Fibroblast of the aortic adventitia (primary cell): ENCODE measurements around the gene KLHL41. TPM values are rescaled to one million over a fixed set of nuclear protein-coding genes. Genes with fewer than 3 reads are reported as not detected.
A peak's percentile ranks its signal among the peaks of the same experiment; 100 is the strongest.

Source experiments
- DNase-seq: peaks from one replicate; pipeline ENCODE4 v3.0.0-alpha.2; 2010; ENCODE audit warnings: low read depth
- H3K4me3 ChIP-seq: 2 replicates; pipeline ENCODE4 v1.5.1; 2011; ENCODE audit warnings: low read depth, mild to moderate bottlenecking, control low read depth, low read length, moderate library complexity
- CTCF ChIP-seq: IDR thresholded peaks from 2 replicates; pipeline ENCODE4 v1.5.1; 2011; ENCODE audit warnings: mild to moderate bottlenecking, low read length, control low read depth, inconsistent platforms; ENCODE audit not compliant: insufficient read depth
- total RNA-seq: library from RNA; depleted of rRNA; stranded (reverse); fragments of >200 nt; gene quantifications from 2 replicates; pipeline ENCODE4 v1.2.3, GENCODE V29; 2012; ENCODE audit warnings: low replicate concordance

The KLHL41 gene
- total RNA-seq, 1 donor = 1.4 TPM

- H3K4me3 ChIP-seq = no peak overlapping the region
- no peak for TF ChIP-seq CTCF
- DNase-seq = no peak
Observed at GRCh38 chr2:169469952-169470572, 39.4 kb upstream of the KLHL41 start.

GRCh38 chr2:169472249-169472648 lies 37.3 kb upstream of the KLHL41 start:
- H3K4me3 ChIP-seq = no peak overlapping the region
- DNase-seq = no peak
- TF ChIP-seq CTCF = no peak

GRCh38 chr2:169476459-169476858 lies 33.0 kb upstream of the KLHL41 start:
- no peak overlapping the region for H3K4me3 ChIP-seq
- no peak for DNase-seq
- no peak for TF ChIP-seq CTCF

GRCh38 chr2:169478339-169478738 lies 31.2 kb upstream of the KLHL41 start:
- H3K4me3 ChIP-seq = no peak overlapping the region
- no peak for TF ChIP-seq CTCF
- DNase-seq = peak; percentile 57

GRCh38 chr2:169478745-169479256 lies 30.7 kb upstream of the KLHL41 start:
- no peak for TF ChIP-seq CTCF
- H3K4me3 ChIP-seq = peak overlapping the region; percentile 84
- no peak for DNase-seq

GRCh38 chr2:169479257-169480078 lies 30.0 kb upstream of the KLHL41 start, which contains the start of gene BBS5:
TSS of gene BBS5 (plus strand) at chr2:169479494. CDS start at chr2:169479554, 60 bp downstream.
- DNase-seq = peak; percentile 83
- H3K4me3 ChIP-seq = peak within 1 kb of the TSS; percentile 84
- TF ChIP-seq CTCF = peak; percentile 50
